K562 (cell line): Measurements from ENCODE around the gene ODC1. TPM values are rescaled to one million over a fixed set of nuclear protein-coding genes. Genes with fewer than 3 reads are reported as not detected.
A peak's percentile ranks its signal among the peaks of the same experiment; 100 is the strongest.

Experiments used
- BDP1 ChIP-seq: IDR thresholded peaks from 3 replicates; pipeline ENCODE4 v1.6.1; 2011; ENCODE audit not compliant: insufficient read length, insufficient read depth
- CBX5 ChIP-seq: IDR thresholded peaks from 2 replicates; pipeline ENCODE4 v1.6.1; 2014; ENCODE audit warnings: low read depth, borderline replicate concordance
- CHD4 ChIP-seq: fragments of 200-600 bp; sonication (generic); IDR thresholded peaks from 3 replicates; pipeline ENCODE4 v1.6.1; 2012; ENCODE audit warnings: low read depth, mild to moderate bottlenecking, mixed read lengths, low read length, inconsistent platforms; ENCODE audit not compliant: insufficient read depth, insufficient replicate concordance, poor library complexity, severe bottlenecking
- CREB1 ChIP-seq, 2 experiments: sonication (generic) in 1 of 2; formaldehyde crosslinking in 1 of 2; IDR thresholded peaks; 2 replicates each; pipeline versions ENCODE4 v1.6.1 to v1.8.0; 2012 to 2022; ENCODE audit warnings: inconsistent platforms in 1 of 2, mild to moderate bottlenecking in 1 of 2, missing genetic modification reagents in 1 of 2, moderate library complexity in 1 of 2
- MTA1 ChIP-seq: fragments of 450-650 bp; IDR thresholded peaks from 2 replicates; pipeline ENCODE4 v1.6.1; 2017; ENCODE audit warnings: borderline replicate concordance
- NFIX ChIP-seq: fragments of 250-450 bp; sonication (Bioruptor Pico); IDR thresholded peaks from 2 replicates; pipeline ENCODE4 v1.4.0; 2020; ENCODE audit warnings: low read depth, mild to moderate bottlenecking, moderate library complexity
- SMARCA5 ChIP-seq: fragments of 450-650 bp; IDR thresholded peaks from 2 replicates; pipeline ENCODE4 v1.6.1; 2016
- TOE1 ChIP-seq, 2 experiments: fragments of 450-650 bp in 1 of 2; sonication (generic) in 1 of 2; formaldehyde crosslinking in 1 of 2; IDR thresholded peaks; 2 replicates each; pipeline versions ENCODE4 v1.7.1 to v1.8.0; 2016 to 2022; ENCODE audit warnings: borderline replicate concordance in 2 of 2, mild to moderate bottlenecking in 2 of 2, antibody characterized with exemption in 1 of 2, inconsistent platforms in 1 of 2, low read depth in 1 of 2, missing genetic modification reagents in 1 of 2, moderate library complexity in 1 of 2
- ZNF124 ChIP-seq: sonication (generic); formaldehyde crosslinking; IDR thresholded peaks from 2 replicates; pipeline ENCODE4 v1.8.1; 2022; ENCODE audit warnings: missing genetic modification reagents
- ZNF165 ChIP-seq: fragments of 250-450 bp; sonication (Bioruptor Pico); IDR thresholded peaks from 2 replicates; pipeline ENCODE4 v1.4.0; 2020; ENCODE audit warnings: borderline replicate concordance
- ZNF263 ChIP-seq: sonication (generic); formaldehyde crosslinking; IDR thresholded peaks from 2 replicates; pipeline ENCODE4 v1.8.0; 2022; ENCODE audit warnings: mild to moderate bottlenecking, missing genetic modification reagents, borderline replicate concordance
- ZNF408 ChIP-seq: fragments of 250-450 bp; sonication (Bioruptor Pico); IDR thresholded peaks from 2 replicates; pipeline ENCODE4 v1.4.0; 2020; ENCODE audit warnings: low read depth, mild to moderate bottlenecking, moderate library complexity
- ZNF586 ChIP-seq: fragments of 450-650 bp; formaldehyde crosslinking; conservative IDR thresholded peaks from 2 replicates; pipeline ENCODE4 v1.4.0; 2020; ENCODE audit warnings: mild to moderate bottlenecking, moderate library complexity
- polyA plus RNA-seq, 8 experiments: library from polyadenylated mRNA; depleted of rRNA in 4 of 8; stranded (reverse) in 5 of 8; unstranded in 3 of 8; fragments of >200 nt; fragmentation: Nextera tagmentation in 2 of 8; fragmentation: Illumina TruSeq in 1 of 8; extraction: Ambion mirVana in 2 of 8; extraction: Trizol in 1 of 8; gene quantifications; 2 replicates each; pipeline versions ENCODE4 v1.2.1 to v1.2.3, GENCODE V29; 2011 to 2014; ENCODE audit warnings: inconsistent platforms in 1 of 8, missing spikeins in 1 of 8
- total RNA-seq, 7 experiments: library from RNA; depleted of rRNA in 6 of 7; stranded (reverse); fragments of >200 nt in 6 of 7; fragmentation: Illumina TruSeq in 2 of 7; extraction: Trizol in 2 of 7; gene quantifications; 2 replicates each; pipeline versions ENCODE4 v1.2.1 to v1.2.3, GENCODE V29; 2011 to 2021; ENCODE audit warnings: low replicate concordance in 1 of 7
- TF ChIP-seq, protein P1 (sequence below): IDR thresholded peaks from 2 replicates; pipeline ENCODE4 v1.6.1; 2014; ENCODE audit warnings: antibody characterized with exemption
- TF ChIP-seq, protein P2 (sequence below): fragments of 450-650 bp; IDR thresholded peaks from 2 replicates; pipeline ENCODE4 v1.6.1; 2014; ENCODE audit warnings: low read depth, mild to moderate bottlenecking, moderate library complexity, borderline replicate concordance
- TF ChIP-seq, protein P3 (sequence below), 2 experiments: IDR thresholded peaks; 2 replicates each; pipeline ENCODE4 v1.6.1; 2011; ENCODE audit warnings: borderline replicate concordance in 1 of 2, control low read depth in 1 of 2, low read depth in 1 of 2, low read length in 1 of 2, mild to moderate bottlenecking in 1 of 2, mixed read lengths in 1 of 2, moderate library complexity in 1 of 2; ENCODE audit not compliant: insufficient read depth in 1 of 2, insufficient read length in 1 of 2, poor library complexity in 1 of 2, severe bottlenecking in 1 of 2; ENCODE audit errors: extremely low read depth in 1 of 2
- TF ChIP-seq, protein P4 (sequence below): fragments of 250-450 bp; sonication (Bioruptor Pico); IDR thresholded peaks from 2 replicates; pipeline ENCODE4 v1.5.0; 2020; ENCODE audit warnings: mild to moderate bottlenecking, borderline replicate concordance
- TF ChIP-seq, protein P5 (sequence below): sonication (generic); formaldehyde crosslinking; IDR thresholded peaks from 2 replicates; pipeline ENCODE4 v1.5.0; 2020; ENCODE audit warnings: missing genetic modification reagents
- TF ChIP-seq, protein P6 (sequence below): fragments of 250-450 bp; sonication (Bioruptor Pico); IDR thresholded peaks from 2 replicates; pipeline ENCODE4 v1.8.0; 2021; ENCODE audit warnings: borderline replicate concordance, mild to moderate bottlenecking, moderate library complexity; ENCODE audit not compliant: poor library complexity, severe bottlenecking

The ODC1 gene
- total and polyA plus RNA-seq, 9 of the 15 experiments (the other 6 are each of a cell fraction or from before 2014, with no cell fraction given): 142 to 563 (median 457) TPM

DNA sequence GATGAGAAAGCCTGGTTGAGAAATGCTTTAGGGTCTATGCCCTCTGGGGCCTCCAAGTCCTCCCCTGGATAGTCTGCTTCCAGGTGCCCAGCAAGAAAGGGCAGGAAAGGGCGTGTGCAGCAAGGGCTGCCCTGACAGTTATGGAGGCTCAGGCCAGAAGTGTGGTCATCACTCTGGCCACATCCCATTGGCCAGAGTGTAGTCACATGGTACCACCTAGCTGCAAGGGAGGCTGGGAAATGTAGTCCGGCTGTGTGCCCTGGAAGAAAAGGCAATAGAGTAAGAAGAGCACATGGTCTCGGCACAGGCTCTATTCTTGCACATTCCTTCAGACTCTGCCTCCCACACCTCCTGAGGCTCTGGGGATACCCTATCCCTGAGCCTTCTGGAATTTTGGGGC, 35.7 kb downstream of the ODC1 start (continued):
- TF ChIP-seq, protein P1, sequence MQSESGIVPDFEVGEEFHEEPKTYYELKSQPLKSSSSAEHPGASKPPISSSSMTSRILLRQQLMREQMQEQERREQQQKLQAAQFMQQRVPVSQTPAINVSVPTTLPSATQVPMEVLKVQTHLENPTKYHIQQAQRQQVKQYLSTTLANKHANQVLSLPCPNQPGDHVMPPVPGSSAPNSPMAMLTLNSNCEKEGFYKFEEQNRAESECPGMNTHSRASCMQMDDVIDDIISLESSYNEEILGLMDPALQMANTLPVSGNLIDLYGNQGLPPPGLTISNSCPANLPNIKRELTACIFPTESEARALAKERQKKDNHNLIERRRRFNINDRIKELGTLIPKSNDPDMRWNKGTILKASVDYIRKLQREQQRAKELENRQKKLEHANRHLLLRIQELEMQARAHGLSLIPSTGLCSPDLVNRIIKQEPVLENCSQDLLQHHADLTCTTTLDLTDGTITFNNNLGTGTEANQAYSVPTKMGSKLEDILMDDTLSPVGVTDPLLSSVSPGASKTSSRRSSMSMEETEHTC: no peak
- TF ChIP-seq ZNF408 (CRISPR knock-in tag): no peak
- TF ChIP-seq, protein P2, sequence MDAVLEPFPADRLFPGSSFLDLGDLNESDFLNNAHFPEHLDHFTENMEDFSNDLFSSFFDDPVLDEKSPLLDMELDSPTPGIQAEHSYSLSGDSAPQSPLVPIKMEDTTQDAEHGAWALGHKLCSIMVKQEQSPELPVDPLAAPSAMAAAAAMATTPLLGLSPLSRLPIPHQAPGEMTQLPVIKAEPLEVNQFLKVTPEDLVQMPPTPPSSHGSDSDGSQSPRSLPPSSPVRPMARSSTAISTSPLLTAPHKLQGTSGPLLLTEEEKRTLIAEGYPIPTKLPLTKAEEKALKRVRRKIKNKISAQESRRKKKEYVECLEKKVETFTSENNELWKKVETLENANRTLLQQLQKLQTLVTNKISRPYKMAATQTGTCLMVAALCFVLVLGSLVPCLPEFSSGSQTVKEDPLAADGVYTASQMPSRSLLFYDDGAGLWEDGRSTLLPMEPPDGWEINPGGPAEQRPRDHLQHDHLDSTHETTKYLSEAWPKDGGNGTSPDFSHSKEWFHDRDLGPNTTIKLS: no peak; the same call in 1 of the 2 replicates
- TF ChIP-seq BDP1: no peak
- TF ChIP-seq, protein P3, sequence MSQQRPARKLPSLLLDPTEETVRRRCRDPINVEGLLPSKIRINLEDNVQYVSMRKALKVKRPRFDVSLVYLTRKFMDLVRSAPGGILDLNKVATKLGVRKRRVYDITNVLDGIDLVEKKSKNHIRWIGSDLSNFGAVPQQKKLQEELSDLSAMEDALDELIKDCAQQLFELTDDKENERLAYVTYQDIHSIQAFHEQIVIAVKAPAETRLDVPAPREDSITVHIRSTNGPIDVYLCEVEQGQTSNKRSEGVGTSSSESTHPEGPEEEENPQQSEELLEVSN (IDR thresholded peaks at IDR 0.05; ENCODE audit: borderline replicate concordance in 1 of 2, extremely low read depth in 1 of 2, insufficient read depth in 1 of 2, insufficient read length in 1 of 2, low read depth in 1 of 2, low read length in 1 of 2, poor library complexity in 1 of 2, severe bottlenecking in 1 of 2): no peak
- no peak for TF ChIP-seq ZNF263 (CRISPR knock-in tag)
- no peak for TF ChIP-seq ZNF124 (CRISPR knock-in tag)
- TF ChIP-seq CREB1 (IDR thresholded peaks at IDR 0.05): peak; percentile 41; the same call in 1 of the 2 replicates
- no peak; the same call in 1 of the 2 replicates for TF ChIP-seq CREB1 (CRISPR knock-in tag; IDR thresholded peaks at IDR 0.05)
- TF ChIP-seq CHD4: no peak
- TF ChIP-seq, protein P4, sequence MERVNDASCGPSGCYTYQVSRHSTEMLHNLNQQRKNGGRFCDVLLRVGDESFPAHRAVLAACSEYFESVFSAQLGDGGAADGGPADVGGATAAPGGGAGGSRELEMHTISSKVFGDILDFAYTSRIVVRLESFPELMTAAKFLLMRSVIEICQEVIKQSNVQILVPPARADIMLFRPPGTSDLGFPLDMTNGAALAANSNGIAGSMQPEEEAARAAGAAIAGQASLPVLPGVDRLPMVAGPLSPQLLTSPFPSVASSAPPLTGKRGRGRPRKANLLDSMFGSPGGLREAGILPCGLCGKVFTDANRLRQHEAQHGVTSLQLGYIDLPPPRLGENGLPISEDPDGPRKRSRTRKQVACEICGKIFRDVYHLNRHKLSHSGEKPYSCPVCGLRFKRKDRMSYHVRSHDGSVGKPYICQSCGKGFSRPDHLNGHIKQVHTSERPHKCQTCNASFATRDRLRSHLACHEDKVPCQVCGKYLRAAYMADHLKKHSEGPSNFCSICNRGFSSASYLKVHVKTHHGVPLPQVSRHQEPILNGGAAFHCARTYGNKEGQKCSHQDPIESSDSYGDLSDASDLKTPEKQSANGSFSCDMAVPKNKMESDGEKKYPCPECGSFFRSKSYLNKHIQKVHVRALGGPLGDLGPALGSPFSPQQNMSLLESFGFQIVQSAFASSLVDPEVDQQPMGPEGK (CRISPR knock-in tag): no peak
- TF ChIP-seq, protein P5, sequence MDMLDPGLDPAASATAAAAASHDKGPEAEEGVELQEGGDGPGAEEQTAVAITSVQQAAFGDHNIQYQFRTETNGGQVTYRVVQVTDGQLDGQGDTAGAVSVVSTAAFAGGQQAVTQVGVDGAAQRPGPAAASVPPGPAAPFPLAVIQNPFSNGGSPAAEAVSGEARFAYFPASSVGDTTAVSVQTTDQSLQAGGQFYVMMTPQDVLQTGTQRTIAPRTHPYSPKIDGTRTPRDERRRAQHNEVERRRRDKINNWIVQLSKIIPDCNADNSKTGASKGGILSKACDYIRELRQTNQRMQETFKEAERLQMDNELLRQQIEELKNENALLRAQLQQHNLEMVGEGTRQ (CRISPR knock-in tag): peak; percentile 91
- TF ChIP-seq, protein P6, sequence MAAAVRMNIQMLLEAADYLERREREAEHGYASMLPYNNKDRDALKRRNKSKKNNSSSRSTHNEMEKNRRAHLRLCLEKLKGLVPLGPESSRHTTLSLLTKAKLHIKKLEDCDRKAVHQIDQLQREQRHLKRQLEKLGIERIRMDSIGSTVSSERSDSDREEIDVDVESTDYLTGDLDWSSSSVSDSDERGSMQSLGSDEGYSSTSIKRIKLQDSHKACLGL: no peak
- no peak for TF ChIP-seq ZNF165 (CRISPR knock-in tag)
- 0 out of 2 replicates have a peak, but pooled peaks have one; percentile 29 for TF ChIP-seq CBX5
- TF ChIP-seq ZNF586 (CRISPR knock-in tag): no peak
- TF ChIP-seq MTA1: no peak
- TF ChIP-seq NFIX: no peak
- TF ChIP-seq SMARCA5: no peak
- 0 out of 2 replicates have a peak, but pooled peaks have one; percentile 53 for TF ChIP-seq TOE1 (IDR thresholded peaks at IDR 0.05; ENCODE audit: borderline replicate concordance)
- no peak for TF ChIP-seq TOE1 (CRISPR knock-in tag; IDR thresholded peaks at IDR 0.05; ENCODE audit: borderline replicate concordance, low read depth)
